ENCODE measurements around the gene AFAP1L2. TPM values are rescaled to one million over a fixed set of nuclear protein-coding genes. Genes with fewer than 3 reads are reported as not detected.

Gene AFAP1L2
- total RNA-seq, 1 donor from 2014 or later = 4.8 TPM

- TF ChIP-seq EZH2 (IDR thresholded peaks at IDR 0.05) = no peak
- no peak for TF ChIP-seq EZH2phosphoT487 (IDR thresholded peaks at IDR 0.05)
- no peak for TF ChIP-seq CTCF (IDR thresholded peaks at IDR 0.05)
- H3K27ac Mint-ChIP-seq = no peak overlapping the region
- H3K9me3 ChIP-seq (ENCODE audit: low read depth) = no peaks in the 10 kb centered on the region
- H3K9me3 Mint-ChIP-seq = no peaks in the 10 kb centered on the region
- H3K4me3 ChIP-seq = no peak overlapping the region
- H3K36me3 Mint-ChIP-seq = peaks cover 38% of the 10 kb centered on the region
- no peaks in the 10 kb centered on the region for H3K4me1 Mint-ChIP-seq
- H3K27me3 ChIP-seq = no peaks in the 10 kb centered on the region
- no peak overlapping the region for H3K4me2 ChIP-seq
- no peaks in the 10 kb centered on the region for H3K36me3 ChIP-seq
- H3K27ac ChIP-seq = no peak overlapping the region
- H3F3A ChIP-seq (ENCODE audit: low read depth) = no peaks in the 10 kb centered on the region
- H2AFZ ChIP-seq (replicated peaks) = no peak overlapping the region
- H4K20me1 ChIP-seq (ENCODE audit: low read depth) = no peaks in the 10 kb centered on the region
- no peaks in the 10 kb centered on the region for H3K79me2 ChIP-seq (ENCODE audit: low read depth)
- no peaks in the 10 kb centered on the region for H3K27me3 Mint-ChIP-seq (ENCODE audit: insufficient read depth, low read depth)
- no peak overlapping the region for H3K9ac ChIP-seq
- H3K4me1 ChIP-seq = no peaks in the 10 kb centered on the region
- H3K4me3 Mint-ChIP-seq = no peak overlapping the region
- no peak for DNase-seq (ENCODE audit: low spot score)
These were observed 36.8 kb upstream of the AFAP1L2 start for GRCh38 chr10:114441107-114441506.

GRCh38 chr10:114437473-114438292 lies 33.4 kb upstream of the AFAP1L2 start:
- Histone ChIP-seq H3K9me3 (ENCODE audit: low read depth) (no peaks in the 10 kb centered on the region), H4K20me1 (ENCODE audit: low read depth) (no peaks in the 10 kb centered on the region), H3F3A (ENCODE audit: low read depth) (no peaks in the 10 kb centered on the region), H3K9ac (no peak overlapping the region), H3K27ac (no peak overlapping the region), H2AFZ (replicated peaks) (no peak overlapping the region), H3K27me3 (no peaks in the 10 kb centered on the region), H3K4me2 (no peak overlapping the region), H3K36me3 (no peaks in the 10 kb centered on the region), H3K79me2 (ENCODE audit: low read depth) (no peaks in the 10 kb centered on the region), H3K4me3 (no peak overlapping the region), H3K4me1 (no peaks in the 10 kb centered on the region)
- H3K27ac Mint-ChIP-seq = no peak overlapping the region
- no peak for TF ChIP-seq EZH2 (IDR thresholded peaks at IDR 0.05)
- TF ChIP-seq EZH2phosphoT487 (IDR thresholded peaks at IDR 0.05) = no peak
- peak; percentile 67 for TF ChIP-seq CTCF (IDR thresholded peaks at IDR 0.05)
- no peaks in the 10 kb centered on the region for H3K4me1 Mint-ChIP-seq
- no peak overlapping the region for H3K4me3 Mint-ChIP-seq
- peak; percentile 52 for DNase-seq (ENCODE audit: low spot score)
- no peaks in the 10 kb centered on the region for H3K27me3 Mint-ChIP-seq (ENCODE audit: insufficient read depth, low read depth)
- H3K9me3 Mint-ChIP-seq = no peaks in the 10 kb centered on the region
- H3K36me3 Mint-ChIP-seq = peaks cover 50% of the 10 kb centered on the region

- H3K36me3 Mint-ChIP-seq = peaks cover 52% of the 10 kb centered on the region
- no peaks in the 10 kb centered on the region for H3K36me3 ChIP-seq
- no peaks in the 10 kb centered on the region for H3F3A ChIP-seq (ENCODE audit: low read depth)
These were observed 32.6 kb upstream of the AFAP1L2 start for GRCh38 chr10:114436941-114437340.

More at GRCh38 chr10:114436941-114437340, 32.6 kb upstream of the AFAP1L2 start:
- Histone ChIP-seq H3K9me3 (ENCODE audit: low read depth) (no peaks in the 10 kb centered on the region), H2AFZ (replicated peaks) (no peak overlapping the region), H3K79me2 (ENCODE audit: low read depth) (no peaks in the 10 kb centered on the region), H4K20me1 (ENCODE audit: low read depth) (no peaks in the 10 kb centered on the region), H3K27ac (no peak overlapping the region), H3K9ac (no peak overlapping the region), H3K4me3 (no peak overlapping the region), H3K4me2 (no peak overlapping the region), H3K4me1 (no peaks in the 10 kb centered on the region), H3K27me3 (no peaks in the 10 kb centered on the region)
- TF ChIP-seq CTCF (IDR thresholded peaks at IDR 0.05) (no peak), EZH2phosphoT487 (IDR thresholded peaks at IDR 0.05) (no peak), EZH2 (IDR thresholded peaks at IDR 0.05) (no peak)
- H3K9me3 Mint-ChIP-seq = no peaks in the 10 kb centered on the region
- no peaks in the 10 kb centered on the region for H3K4me1 Mint-ChIP-seq
- no peak overlapping the region for H3K4me3 Mint-ChIP-seq
- H3K27ac Mint-ChIP-seq = no peak overlapping the region
- no peaks in the 10 kb centered on the region for H3K27me3 Mint-ChIP-seq (ENCODE audit: insufficient read depth, low read depth)
- no peak for DNase-seq (ENCODE audit: low spot score)

Data from neural progenitor cell (in vitro differentiated cells).